GM08714 (cell line): Measurements from ENCODE around the gene FASN.
A peak's percentile ranks its signal among the peaks of the same experiment; 100 is the strongest.
"Not testable (repeated sequence)": the region's sequence is repeated elsewhere in the genome, so short reads cannot be mapped to it uniquely, and the experiment has no call there.

ENCODE experiments used
- H3K4me3 ChIP-seq: fragments of 200-500 bp; sonication (Bioruptor generic); 2 replicates; pipeline ENCODE4 v1.5.1; 2014; ENCODE audit warnings: mild to moderate bottlenecking, low read length, inconsistent platforms
- ZNF274 ChIP-seq: IDR thresholded peaks from 2 replicates; pipeline ENCODE4 v1.6.1; 2012; ENCODE audit warnings: mild to moderate bottlenecking, low read depth, low read length

Gene FASN

GRCh38 chr17:82050152-82050760 lies 47.8 kb downstream of the FASN start:
- TF ChIP-seq ZNF274 = no peak
- no peak overlapping the region; the same call in 1 of the 2 replicates for H3K4me3 ChIP-seq

- no peak for TF ChIP-seq ZNF274
- no peak overlapping the region for H3K4me3 ChIP-seq
These were observed 48.5 kb downstream of the FASN start for GRCh38 chr17:82049521-82049971.

- H3K4me3 ChIP-seq = no peak overlapping the region
- TF ChIP-seq ZNF274 = no peak
These were observed 48.9 kb downstream of the FASN start for GRCh38 chr17:82049106-82049505.

- H3K4me3 ChIP-seq = no peak overlapping the region
- TF ChIP-seq ZNF274 = no peak
These were observed 49.5 kb downstream of the FASN start for GRCh38 chr17:82048571-82048971.

- no peak overlapping the region for H3K4me3 ChIP-seq
- no peak for TF ChIP-seq ZNF274
These were observed 50.0 kb downstream of the FASN start for GRCh38 chr17:82047914-82048570.

GRCh38 chr17:82047379-82047778 lies 50.7 kb downstream of the FASN start:
- H3K4me3 ChIP-seq = no peak overlapping the region
- no peak for TF ChIP-seq ZNF274

- no peak for TF ChIP-seq ZNF274
- no peak overlapping the region for H3K4me3 ChIP-seq
These were observed 51.1 kb downstream of the FASN start for GRCh38 chr17:82046903-82047302.

- no peak for TF ChIP-seq ZNF274
- H3K4me3 ChIP-seq = no peak overlapping the region
These were observed 52.0 kb downstream of the FASN start for GRCh38 chr17:82045936-82046484.

- TF ChIP-seq ZNF274 = no peak
- no peak overlapping the region for H3K4me3 ChIP-seq
These were observed 54.5 kb downstream of the FASN start for GRCh38 chr17:82043507-82043906.

GRCh38 chr17:82042649-82043048 lies 55.4 kb downstream of the FASN start:
- TF ChIP-seq ZNF274 = no peak
- no peak overlapping the region for H3K4me3 ChIP-seq

GRCh38 chr17:82041144-82041814 lies 56.8 kb downstream of the FASN start:
- H3K4me3 ChIP-seq = no peak overlapping the region
- no peak for TF ChIP-seq ZNF274

- no peak for TF ChIP-seq ZNF274
- H3K4me3 ChIP-seq = no peak overlapping the region
These were observed 58.2 kb downstream of the FASN start for GRCh38 chr17:82039695-82040299.

- H3K4me3 ChIP-seq = not testable (repeated sequence)
These were observed 59.1 kb downstream of the FASN start for GRCh38 chr17:82038796-82039409.

- peak overlapping the region; percentile 36; the same call in 1 of the 2 replicates for H3K4me3 ChIP-seq
- no peak for TF ChIP-seq ZNF274
These were observed 60.2 kb downstream of the FASN start for GRCh38 chr17:82037889-82038195.
